NCI-H345 (cell line): ENCODE measurements around the gene SRSF10.
A peak's percentile ranks its signal among the peaks of the same experiment; 100 is the strongest.
"Not testable (repeated sequence)": the region's sequence is repeated elsewhere in the genome, so short reads cannot be mapped to it uniquely, and the experiment has no call there.

ENCODE experiments used
- DNase-seq: peaks from one replicate; lab custom pipeline; 2025; lab: John Stamatoyannopoulos, UW

The SRSF10 gene

DNA sequence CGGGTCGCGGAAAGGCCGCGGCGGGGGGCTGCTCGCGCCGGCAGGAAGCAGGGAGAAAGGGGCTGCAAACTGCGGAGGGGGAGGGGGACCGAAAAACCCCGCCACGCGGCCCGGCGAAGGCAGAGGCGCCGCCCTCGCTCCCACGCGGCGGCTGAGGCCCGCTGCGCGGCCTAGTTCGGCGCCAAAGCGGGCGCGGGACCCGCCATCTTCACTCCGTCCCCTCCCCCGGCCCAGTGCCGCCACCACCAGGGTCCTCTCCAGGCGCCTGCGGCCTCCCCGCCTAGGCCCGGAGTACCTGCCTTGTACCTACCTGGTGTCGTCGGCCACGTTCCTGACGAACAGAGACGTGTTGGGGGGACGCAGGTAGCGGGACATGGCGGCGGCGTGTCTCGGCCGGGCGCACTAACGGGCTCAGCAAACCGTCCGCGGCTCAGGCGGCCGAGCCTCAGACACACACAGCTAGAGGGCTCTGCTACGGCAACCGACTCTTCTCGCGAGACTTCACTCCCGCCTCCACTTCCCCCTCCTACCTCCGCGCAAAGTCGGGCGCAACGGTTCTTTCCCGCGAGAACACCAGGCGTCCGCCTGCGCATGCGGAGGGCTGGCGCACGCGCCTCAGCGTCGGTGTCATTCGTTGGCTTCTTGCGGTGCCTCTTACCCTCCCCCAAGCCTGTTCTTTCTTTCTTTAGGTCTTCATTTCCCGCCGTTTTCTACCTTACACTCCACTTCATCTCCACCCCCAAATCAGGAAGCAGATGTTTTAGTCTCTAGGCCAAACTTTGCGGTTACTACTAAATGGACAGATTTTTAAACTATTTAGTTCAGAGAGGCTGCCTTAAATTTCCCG lies at the start of gene SRSF10:
Gene SRSF10, minus strand, starts transcription at position 447 of the 847 bp plus-strand sequence. Its CDS starts 72 bp downstream, at position 375.
- DNase-seq, result peak; percentile 99

- peak; percentile 8 for DNase-seq
Measured at GRCh38 chr1:24027838-24028468, 47.8 kb upstream of the SRSF10 start.

DNA sequence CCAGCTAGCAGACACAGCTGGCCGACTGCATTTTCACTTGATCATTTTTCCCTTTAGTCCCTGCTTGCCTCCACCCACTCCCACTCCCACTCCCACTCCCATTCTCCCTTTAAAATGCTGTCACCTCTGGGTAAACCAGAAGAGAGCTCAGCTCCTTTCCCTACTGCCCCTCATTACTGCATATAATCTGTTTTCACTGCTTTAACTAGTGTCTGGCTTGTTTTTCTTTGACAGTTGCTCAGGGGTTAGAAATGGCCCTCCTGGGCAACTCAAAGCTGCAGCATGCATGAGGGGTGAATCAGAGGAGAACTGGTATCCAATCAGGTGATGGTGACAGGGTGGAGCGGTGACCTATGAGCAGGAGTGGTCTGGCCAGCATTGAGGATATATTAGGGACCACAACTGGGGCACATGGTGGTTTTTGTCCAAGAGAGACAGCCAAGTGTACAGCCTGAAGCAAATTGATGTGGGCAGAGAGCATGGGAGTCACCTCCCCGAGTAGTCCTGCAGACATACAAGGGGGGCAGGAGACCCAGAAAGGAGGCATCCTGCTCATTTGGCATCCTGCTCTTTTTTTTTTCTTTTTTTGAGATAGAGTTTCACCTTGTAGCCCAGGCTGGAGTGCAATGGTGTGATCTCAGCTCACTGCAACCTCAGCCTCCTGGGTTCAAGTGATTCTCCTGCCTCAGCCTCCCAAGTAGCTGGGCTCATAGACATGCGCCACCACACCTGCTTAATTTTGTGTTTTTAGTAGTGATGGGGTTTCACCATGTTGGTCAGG lies 42.6 kb upstream of the SRSF10 start:
- DNase-seq, result no peak

DNA sequence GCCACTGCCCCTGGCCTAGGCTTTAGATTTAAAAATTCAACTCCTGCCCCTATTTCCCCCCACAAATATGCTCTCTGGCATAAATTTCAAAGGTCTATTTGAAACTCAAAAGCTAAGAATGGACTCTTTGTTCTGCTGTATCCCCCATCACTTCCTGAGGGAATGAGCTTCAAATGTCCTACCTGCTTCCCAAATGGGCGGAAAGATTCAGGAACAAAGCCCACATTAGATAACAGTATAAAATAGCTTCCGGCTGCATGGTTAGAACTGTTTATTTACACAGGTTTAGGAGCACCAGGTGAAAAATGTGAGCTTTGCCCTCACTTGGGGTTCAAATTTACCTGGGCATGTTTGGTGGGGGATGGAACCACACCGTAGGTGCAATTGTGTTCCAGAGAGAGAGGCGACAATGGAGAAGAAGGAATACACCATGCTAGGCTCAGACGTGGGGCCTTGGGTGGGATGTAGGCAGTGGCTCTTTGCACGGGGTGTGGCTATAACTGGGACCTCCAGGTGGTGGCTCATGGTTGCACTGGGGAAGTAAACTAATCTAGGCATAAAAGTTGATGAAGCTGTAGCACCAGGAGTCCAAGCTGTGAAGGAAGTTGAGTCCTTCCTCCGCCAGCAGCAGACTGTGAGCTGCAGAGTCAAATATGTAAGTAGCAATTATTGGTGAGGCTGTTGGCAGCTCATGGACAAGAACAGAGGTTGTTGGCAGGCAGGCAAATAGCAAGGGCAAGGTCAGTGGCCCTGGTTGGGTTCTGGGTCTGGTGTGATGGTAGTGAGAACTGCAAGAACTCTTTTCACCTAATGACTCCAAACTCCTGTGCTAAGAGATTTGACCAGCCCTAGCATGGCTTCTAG lies 41.5 kb upstream of the SRSF10 start:
- no peak for DNase-seq

DNA sequence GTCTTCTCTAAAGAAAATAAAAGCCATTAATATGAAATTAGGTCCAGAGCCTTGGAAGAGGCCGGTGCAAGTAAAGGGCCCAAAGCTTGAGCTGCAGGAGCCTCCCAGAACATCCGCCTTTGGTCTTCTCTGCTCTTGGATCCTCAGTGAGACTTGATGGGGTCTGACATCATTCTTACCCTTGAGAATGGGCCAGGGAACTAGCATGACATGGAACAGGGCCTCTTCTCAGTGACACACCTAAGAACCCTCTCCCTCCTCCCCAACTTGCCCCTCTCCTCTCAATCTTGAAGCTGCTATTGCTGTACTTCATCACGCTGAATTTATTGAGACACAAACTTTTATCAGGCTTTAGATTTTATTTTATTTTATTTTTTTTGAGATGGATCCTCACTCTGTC lies 40.3 kb upstream of the SRSF10 start:
- DNase-seq, result no peak

GRCh38 chr1:24020025-24020424 lies 39.9 kb upstream of the SRSF10 start:
- DNase-seq, result no peak

DNA sequence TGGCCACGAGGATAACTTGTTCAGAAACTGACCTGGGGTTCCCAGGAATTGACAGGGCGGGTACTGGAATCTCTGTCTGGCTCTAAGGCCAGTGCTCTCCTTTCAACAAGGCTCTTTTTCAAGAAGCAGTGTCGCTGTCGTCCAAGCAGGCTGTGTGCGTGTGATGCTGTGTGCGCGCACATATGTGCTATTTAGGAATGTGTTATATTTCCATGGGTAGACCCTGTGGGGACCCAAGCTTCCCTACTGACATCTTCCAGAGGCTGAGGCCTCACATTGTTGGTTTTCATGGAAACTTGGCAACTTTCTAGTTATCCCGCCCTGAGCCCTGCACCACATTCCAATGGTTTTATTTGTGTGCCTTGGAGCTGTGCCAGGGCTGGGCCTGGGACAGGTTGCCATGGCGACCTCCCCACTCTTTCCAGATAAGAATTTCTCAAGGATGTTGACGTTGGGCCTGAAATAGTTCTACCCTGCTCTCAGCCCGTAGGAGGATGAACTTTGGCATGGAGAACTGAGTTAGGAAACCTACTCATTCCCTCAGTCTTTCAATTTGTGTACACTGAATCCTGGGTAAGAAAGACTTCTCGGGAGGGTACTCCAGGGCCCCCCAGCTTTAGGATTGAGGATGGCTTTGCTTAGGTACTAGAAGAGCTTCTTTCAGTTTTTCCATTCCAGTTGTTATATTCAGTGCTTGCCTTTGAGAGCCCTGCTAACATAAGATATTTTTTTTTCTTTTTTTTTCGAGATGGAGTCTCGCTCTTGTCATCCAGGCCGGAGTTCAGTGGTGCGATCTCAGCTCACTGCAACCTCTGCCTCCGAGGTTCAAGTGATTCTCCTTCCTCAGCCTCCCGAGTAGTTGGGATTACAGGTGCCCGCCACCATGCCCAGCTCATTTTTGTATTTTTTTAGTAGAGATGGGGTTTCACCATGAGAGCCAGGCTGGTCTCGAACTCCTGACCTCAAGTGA lies 38.8 kb upstream of the SRSF10 start:
- DNase-seq, result no peak

GRCh38 chr1:24015221-24016210 lies 35.4 kb upstream of the SRSF10 start:
- no peak for DNase-seq

- not testable (repeated sequence) for DNase-seq
Measured at GRCh38 chr1:24012878-24013277, 32.8 kb upstream of the SRSF10 start.

DNA sequence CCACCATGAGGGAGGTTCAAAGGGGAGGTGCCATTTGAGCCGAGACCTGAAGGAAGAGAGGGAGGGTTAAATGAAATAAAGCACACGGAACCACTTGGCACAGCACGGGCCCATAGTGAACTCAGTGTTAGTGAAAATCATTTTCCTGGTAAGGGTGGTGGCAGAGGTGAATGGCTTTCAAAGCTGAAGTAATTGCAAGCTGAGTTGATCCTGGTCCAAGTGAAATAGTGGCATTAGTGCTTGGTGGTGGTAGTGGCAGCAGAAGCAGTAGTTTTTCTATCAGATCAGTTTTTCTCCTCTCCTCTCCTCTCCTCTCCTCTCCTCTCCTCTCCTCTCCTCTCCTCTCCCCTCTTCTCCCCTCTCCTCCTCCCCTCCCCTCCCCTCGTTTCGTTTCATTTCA lies 30.5 kb upstream of the SRSF10 start:
- DNase-seq, result no peak

DNA sequence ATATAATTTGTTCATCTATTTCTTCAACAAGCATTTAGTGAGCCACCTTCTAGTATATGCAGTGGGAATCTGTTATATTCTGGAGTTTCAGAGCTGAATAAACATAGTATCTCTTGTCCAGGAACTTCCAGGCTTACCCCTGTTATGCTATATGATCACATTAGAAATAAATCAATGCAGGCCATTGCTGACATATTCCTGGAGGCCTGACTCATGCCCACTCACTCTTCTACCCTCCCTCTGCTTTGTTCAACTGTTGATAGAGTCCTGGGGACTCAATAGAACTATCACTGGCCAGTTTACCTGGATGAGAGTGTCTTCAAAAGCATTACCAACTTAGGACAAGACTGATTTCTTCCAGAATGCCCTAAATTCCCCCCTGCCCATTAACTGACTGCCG lies 29.3 kb upstream of the SRSF10 start:
- DNase-seq, result no peak

DNA sequence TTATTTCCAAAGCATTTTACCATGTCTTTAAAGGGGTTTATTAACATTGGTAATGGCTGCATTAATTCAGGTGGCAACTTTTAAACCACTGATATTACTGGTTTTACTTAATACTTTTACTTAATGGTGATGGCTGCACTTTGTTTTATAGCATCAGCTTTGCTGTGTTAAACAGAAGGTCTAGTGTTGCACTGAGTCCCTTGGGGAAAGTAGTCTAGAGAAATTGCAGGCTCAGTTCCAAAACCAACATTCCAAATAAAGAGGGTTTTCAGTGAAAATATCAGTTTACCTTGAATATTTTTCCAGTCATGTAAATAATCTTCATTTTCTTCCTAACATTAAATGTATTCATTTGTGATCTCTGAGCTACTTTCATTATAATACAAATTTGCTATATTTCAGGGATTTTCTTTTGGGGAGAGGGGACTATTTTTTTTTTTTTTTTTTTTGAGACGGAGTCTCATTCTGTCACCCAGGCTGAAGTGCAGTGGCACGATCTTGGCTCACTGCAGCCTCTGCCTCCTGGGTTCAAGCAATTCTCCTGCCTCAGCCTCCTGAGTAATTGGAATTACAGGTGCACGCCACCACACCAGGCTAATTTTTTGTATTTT lies 28.6 kb upstream of the SRSF10 start:
- DNase-seq, result not testable (repeated sequence)

DNA sequence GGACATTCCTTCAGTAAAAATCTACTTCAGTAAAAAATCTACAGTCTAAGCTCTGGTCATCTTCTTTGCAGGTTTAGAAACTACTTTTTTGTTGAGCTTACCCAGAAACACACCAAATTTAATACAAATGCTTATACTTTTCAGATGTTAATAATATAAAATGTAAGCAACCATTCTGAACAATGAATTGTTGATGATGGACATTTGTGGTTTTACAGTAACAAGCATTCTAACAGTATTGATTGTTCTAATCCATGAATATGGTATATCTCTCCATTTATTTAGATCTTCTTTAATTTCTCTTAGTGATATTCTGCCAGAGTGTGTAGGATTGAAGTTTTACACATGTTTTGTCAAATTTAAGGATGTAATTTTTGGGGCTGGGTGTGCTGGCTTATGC lies 27.0 kb upstream of the SRSF10 start:
- DNase-seq, result no peak

GRCh38 chr1:24005163-24005562 lies 25.0 kb upstream of the SRSF10 start:
- DNase-seq, result no peak

DNA sequence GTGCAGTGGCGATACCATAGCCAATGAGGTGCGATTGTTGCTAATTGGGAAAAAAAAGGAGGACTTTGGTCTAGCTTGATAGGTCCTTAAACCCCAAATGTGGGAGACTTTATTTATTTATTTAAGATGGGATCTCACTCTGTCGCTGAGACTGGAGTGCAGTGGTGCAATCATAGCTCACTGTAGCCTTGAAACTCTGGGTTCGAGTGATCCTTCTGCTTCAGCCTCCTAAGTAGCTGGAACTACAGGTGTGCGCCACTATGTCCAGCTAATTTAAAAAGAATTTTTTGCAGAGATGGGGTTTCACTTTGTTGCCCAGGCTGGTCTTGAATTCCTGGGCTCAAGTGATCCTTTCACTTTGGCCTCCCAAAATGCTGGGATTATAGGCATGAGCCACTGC lies 24.0 kb upstream of the SRSF10 start:
- no peak for DNase-seq

- DNase-seq, result no peak
Measured at GRCh38 chr1:24003331-24003972, 23.3 kb upstream of the SRSF10 start.

GRCh38 chr1:24002695-24003094 lies 22.6 kb upstream of the SRSF10 start:
- no peak for DNase-seq

DNA sequence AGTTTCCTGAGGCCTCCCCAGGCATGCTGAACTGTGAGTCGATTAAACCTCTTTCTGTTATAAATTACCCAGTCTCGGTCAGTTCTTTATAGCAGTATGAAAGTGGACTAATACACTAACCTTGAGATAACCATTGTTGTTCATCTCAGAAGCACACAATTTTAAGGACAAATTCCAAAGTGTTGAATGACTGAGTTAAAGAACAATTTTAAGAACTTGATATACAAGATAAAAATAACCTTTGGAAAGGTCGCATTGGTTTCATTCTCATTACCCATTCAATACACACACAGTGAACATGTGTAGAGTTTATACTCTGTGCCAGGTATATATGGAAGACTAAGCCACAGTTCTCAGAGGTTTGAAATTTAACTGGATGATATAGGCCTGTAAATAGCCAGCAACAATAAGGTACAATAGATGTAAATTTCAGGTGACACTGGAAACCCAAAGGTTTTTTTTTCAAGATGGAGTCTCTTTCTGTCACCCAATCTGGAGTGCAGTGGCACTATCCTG lies 19.1 kb upstream of the SRSF10 start:
- DNase-seq, result no peak
